ENCODE data around the gene CAMTA1. TPM values are rescaled to one million over a fixed set of nuclear protein-coding genes. Genes with fewer than 3 reads are reported as not detected.
A peak's percentile ranks its signal among the peaks of the same experiment; 100 is the strongest.

The CAMTA1 gene
- polyA plus RNA-seq, 1 donor (not counting 4 experiments of a cell fraction or from before 2014, with no cell fraction given): 51.4 TPM

GRCh38 chr1:7289694-7290093 lies 504.4 kb downstream of the CAMTA1 start:
- Histone ChIP-seq H3K27me3 (ENCODE audit: control insufficient read depth, extremely low read depth, insufficient read depth, low read length) (peaks cover 9% of the 10 kb centered on the region), H3K9me1 (ENCODE audit: control insufficient read depth, extremely low read depth, insufficient read depth, low read length) (no peaks in the 10 kb centered on the region), H3K9ac (ENCODE audit: control insufficient read depth, extremely low read depth, insufficient read depth, low read length) (no peak overlapping the region), H3K4me2 (ENCODE audit: control insufficient read depth, extremely low read depth, insufficient read depth, low read depth, low read length) (no peak overlapping the region), H3K36me3 (ENCODE audit: control insufficient read depth in 2 of 2, extremely low read depth in 1 of 2, insufficient read depth in 2 of 2, low read length in 2 of 2) (no peaks in the 10 kb centered on the region), H3K27ac (ENCODE audit: control insufficient read depth, insufficient read depth, low read length) (no peak overlapping the region), H3K4me3 (ENCODE audit: control insufficient read depth in 2 of 3, extremely low read depth in 1 of 3, insufficient read depth in 2 of 3, low read depth in 1 of 3, low read length in 3 of 3) (no peak overlapping the region), H4K20me1 (ENCODE audit: control insufficient read depth, extremely low read depth, insufficient read depth, low read length) (no peaks in the 10 kb centered on the region), H2AFZ (ENCODE audit: control insufficient read depth, low read length) (no peak overlapping the region), H3K4me1 (ENCODE audit: control insufficient read depth, extremely low read depth, insufficient read depth, low read length) (peaks cover 13% of the 10 kb centered on the region), H3K9me3 (ENCODE audit: control insufficient read depth, low read depth, low read length) (no peaks in the 10 kb centered on the region), H3K79me2 (ENCODE audit: control insufficient read depth, insufficient read depth, low read length) (no peaks in the 10 kb centered on the region)
- TF ChIP-seq CTCF (optimal IDR thresholded peaks at IDR 0.05 in 1 of 3, IDR thresholded peaks at IDR 0.05 in 1 of 3, conservative IDR thresholded peaks at IDR 0.05 in 1 of 3; ENCODE audit: extremely low read depth in 1 of 3, insufficient read depth in 2 of 3, low read length in 3 of 3) (no peak), EZH2 (IDR thresholded peaks at IDR 0.05; ENCODE audit: low read length) (no peak)
- DNase-seq (ENCODE audit: low read depth, low spot score) (no peak), FAIRE-seq (peak; percentile 53)
- dilution Hi-C loops (cut with MboI; ENCODE audit: extremely low pct_ligation_motif_present, low sequenced_read_pairs): no loop called here

- FAIRE-seq: no peak
- H3K9ac ChIP-seq (ENCODE audit: control insufficient read depth, extremely low read depth, insufficient read depth, low read length): no peak overlapping the region
- peaks cover 4% of the 10 kb centered on the region for H3K4me1 ChIP-seq (ENCODE audit: control insufficient read depth, extremely low read depth, insufficient read depth, low read length)
- dilution Hi-C loops (cut with MboI; ENCODE audit: extremely low pct_ligation_motif_present, low sequenced_read_pairs): no loop called here
- peaks cover 9% of the 10 kb centered on the region for H3K27me3 ChIP-seq (ENCODE audit: control insufficient read depth, extremely low read depth, insufficient read depth, low read length)
- no peaks in the 10 kb centered on the region for H4K20me1 ChIP-seq (ENCODE audit: control insufficient read depth, extremely low read depth, insufficient read depth, low read length)
- no peaks in the 10 kb centered on the region for H3K9me1 ChIP-seq (ENCODE audit: control insufficient read depth, extremely low read depth, insufficient read depth, low read length)
- no peak overlapping the region for H3K27ac ChIP-seq (ENCODE audit: control insufficient read depth, insufficient read depth, low read length)
- DNase-seq (ENCODE audit: low read depth, low spot score): no peak
- H2AFZ ChIP-seq (ENCODE audit: control insufficient read depth, low read length): no peak overlapping the region
- no peak for TF ChIP-seq EZH2 (IDR thresholded peaks at IDR 0.05; ENCODE audit: low read length)
- TF ChIP-seq CTCF (optimal IDR thresholded peaks at IDR 0.05 in 1 of 3, IDR thresholded peaks at IDR 0.05 in 1 of 3, conservative IDR thresholded peaks at IDR 0.05 in 1 of 3; ENCODE audit: extremely low read depth in 1 of 3, insufficient read depth in 2 of 3, low read length in 3 of 3): no peak
- H3K4me3 ChIP-seq (ENCODE audit: control insufficient read depth in 2 of 3, extremely low read depth in 1 of 3, insufficient read depth in 2 of 3, low read depth in 1 of 3, low read length in 3 of 3): no peak overlapping the region
- no peaks in the 10 kb centered on the region for H3K79me2 ChIP-seq (ENCODE audit: control insufficient read depth, insufficient read depth, low read length)
- H3K4me2 ChIP-seq (ENCODE audit: control insufficient read depth, extremely low read depth, insufficient read depth, low read depth, low read length): no peak overlapping the region
- no peaks in the 10 kb centered on the region for H3K36me3 ChIP-seq (ENCODE audit: control insufficient read depth in 2 of 2, extremely low read depth in 1 of 2, insufficient read depth in 2 of 2, low read length in 2 of 2)
- no peaks in the 10 kb centered on the region for H3K9me3 ChIP-seq (ENCODE audit: control insufficient read depth, low read depth, low read length)
Observed at GRCh38 chr1:7290971-7291970, 506.0 kb downstream of the CAMTA1 start.

Measured in keratinocyte (primary cell).